ENCODE results near the gene TMEM202. TPM values are rescaled to one million over a fixed set of nuclear protein-coding genes. Genes with fewer than 3 reads are reported as not detected.

TMEM202 gene, protein sequence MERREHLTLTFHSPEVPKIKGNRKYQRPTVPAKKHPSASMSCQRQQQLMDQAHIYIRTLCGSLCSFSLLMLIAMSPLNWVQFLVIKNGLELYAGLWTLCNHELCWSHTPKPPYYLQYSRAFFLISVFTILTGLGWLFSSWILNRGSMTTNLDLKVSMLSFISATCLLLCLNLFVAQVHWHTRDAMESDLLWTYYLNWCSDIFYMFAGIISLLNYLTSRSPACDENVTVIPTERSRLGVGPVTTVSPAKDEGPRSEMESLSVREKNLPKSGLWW
- total RNA-seq, result not detected in 2 replicates

DNA sequence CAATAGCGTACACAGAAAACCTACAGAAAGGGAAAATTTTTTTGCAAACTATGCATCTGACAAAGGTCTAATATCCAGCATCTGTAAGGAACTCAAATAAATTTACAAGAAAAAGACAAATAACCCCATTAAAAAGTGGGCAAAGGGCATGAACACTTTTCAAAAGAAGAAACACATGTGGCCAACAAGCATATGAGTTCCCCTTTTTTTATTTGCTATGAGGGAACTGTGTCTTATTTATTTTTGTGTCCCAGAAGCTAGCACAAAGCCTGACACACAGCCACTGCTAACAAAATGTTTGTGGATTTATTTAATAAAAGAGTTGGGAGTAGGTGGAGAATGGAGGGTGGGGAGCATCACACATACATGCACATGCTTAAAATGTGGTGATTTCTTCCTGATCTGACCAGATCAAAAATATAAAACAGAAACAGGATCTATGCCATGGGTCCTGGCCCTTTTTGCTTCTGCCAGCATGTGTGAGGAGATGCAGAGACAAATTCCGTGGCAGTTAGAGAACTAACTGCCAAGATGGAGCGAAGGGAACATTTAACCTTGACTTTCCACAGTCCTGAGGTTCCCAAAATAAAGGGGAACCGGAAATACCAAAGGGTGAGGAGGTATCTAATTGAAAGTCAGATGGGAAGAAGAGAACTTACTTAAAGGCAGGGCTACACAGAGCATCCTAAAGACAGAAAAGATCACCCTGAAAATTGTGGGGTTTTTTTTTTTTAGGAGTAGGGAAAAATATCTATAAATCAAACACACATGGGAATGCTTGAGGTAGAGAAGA is at the start of gene TMEM202:
TMEM202 (plus strand) TSS at position 510 of the 793 bp plus-strand sequence; CDS start at position 532, 22 bp downstream.
- ChIA-PET CTCF (no interaction called here), POLR2A (no interaction called here)
- H3K36me3 Mint-ChIP-seq (ENCODE audit: low read depth), result no peaks in the 10 kb centered on the region
- no peak for DNase-seq
- H3K27me3 Mint-ChIP-seq, result peaks cover 17% of the 10 kb centered on the region
- no peaks in the 10 kb centered on the region for H3K4me1 Mint-ChIP-seq
- intact Hi-C loops (cut with micrococcal nuclease), result no loop called here
- TF ChIP-seq, protein P1, sequence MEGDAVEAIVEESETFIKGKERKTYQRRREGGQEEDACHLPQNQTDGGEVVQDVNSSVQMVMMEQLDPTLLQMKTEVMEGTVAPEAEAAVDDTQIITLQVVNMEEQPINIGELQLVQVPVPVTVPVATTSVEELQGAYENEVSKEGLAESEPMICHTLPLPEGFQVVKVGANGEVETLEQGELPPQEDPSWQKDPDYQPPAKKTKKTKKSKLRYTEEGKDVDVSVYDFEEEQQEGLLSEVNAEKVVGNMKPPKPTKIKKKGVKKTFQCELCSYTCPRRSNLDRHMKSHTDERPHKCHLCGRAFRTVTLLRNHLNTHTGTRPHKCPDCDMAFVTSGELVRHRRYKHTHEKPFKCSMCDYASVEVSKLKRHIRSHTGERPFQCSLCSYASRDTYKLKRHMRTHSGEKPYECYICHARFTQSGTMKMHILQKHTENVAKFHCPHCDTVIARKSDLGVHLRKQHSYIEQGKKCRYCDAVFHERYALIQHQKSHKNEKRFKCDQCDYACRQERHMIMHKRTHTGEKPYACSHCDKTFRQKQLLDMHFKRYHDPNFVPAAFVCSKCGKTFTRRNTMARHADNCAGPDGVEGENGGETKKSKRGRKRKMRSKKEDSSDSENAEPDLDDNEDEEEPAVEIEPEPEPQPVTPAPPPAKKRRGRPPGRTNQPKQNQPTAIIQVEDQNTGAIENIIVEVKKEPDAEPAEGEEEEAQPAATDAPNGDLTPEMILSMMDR (IDR thresholded peaks at IDR 0.05), result no peak
- ATAC-seq (ENCODE audit: low read depth), result no peak
- no peak within 1 kb of the TSS for H3K27ac Mint-ChIP-seq
- H3K4me3 Mint-ChIP-seq, result no peak within 1 kb of the TSS
- no peaks in the 10 kb centered on the region for H3K9me3 Mint-ChIP-seq

DNA sequence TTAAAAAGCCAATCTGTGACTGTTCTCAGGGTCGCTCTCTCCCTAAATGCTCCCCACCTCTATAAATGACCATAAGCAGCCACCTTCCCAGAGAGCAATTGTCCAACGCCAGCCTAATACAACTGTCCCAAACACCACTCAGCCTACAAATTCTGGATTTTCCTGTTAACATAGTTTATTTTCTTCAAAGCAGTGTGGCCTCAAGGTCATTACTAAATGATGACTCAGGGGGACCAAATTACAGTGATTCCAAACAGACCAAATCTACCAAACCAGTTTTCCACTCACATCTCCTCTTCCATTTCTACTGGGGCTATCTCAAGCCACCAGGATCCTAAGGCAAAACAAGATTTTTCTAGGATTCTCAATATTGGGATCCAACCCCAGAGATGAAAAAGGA is 44.8 kb upstream of the TMEM202 start:
- Mint-ChIP-seq H3K27me3 (no peaks in the 10 kb centered on the region), H3K4me3 (no peak overlapping the region), H3K27ac (no peak overlapping the region), H3K36me3 (ENCODE audit: low read depth) (peaks cover 95% of the 10 kb centered on the region), H3K9me3 (no peaks in the 10 kb centered on the region), H3K4me1 (peaks cover 5% of the 10 kb centered on the region)
- intact Hi-C loops (cut with micrococcal nuclease), result no loop called here
- ATAC-seq (ENCODE audit: low read depth), result no peak
- TF ChIP-seq, protein P1 (IDR thresholded peaks at IDR 0.05), result no peak
- ChIA-PET POLR2A (no interaction called here), CTCF (no interaction called here)
- no peak for DNase-seq

DNA sequence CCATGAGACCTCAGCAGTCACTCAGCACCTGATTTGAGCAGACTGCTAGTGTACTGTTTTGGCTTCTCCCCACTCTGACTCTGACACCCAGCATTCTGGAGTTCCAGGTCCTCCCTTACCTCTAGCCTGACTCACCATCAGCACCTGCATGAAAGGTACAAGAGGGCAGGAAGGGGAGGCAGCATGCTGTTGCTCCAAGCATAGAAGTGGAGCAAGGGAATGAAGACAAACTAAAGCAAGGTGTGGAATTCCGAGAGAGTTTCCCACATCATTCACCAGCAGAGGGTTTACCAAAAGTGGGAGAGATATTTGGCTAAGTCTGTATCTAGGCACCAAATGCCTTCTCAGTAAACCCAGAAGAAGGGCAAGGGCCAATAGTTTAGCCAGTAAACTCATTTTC is 43.6 kb upstream of the TMEM202 start:
- Mint-ChIP-seq H3K27me3 (no peaks in the 10 kb centered on the region), H3K27ac (no peak overlapping the region), H3K4me3 (no peak overlapping the region), H3K4me1 (peaks cover 14% of the 10 kb centered on the region), H3K36me3 (ENCODE audit: low read depth) (peaks cover 90% of the 10 kb centered on the region), H3K9me3 (no peaks in the 10 kb centered on the region)
- DNase-seq (no peak), ATAC-seq (ENCODE audit: low read depth) (no peak)
- POLR2A ChIA-PET, result no interaction called here
- CTCF ChIA-PET, result no interaction called here
- TF ChIP-seq, protein P1 (IDR thresholded peaks at IDR 0.05), result no peak
- intact Hi-C loops (cut with micrococcal nuclease), result no loop called here

DNA sequence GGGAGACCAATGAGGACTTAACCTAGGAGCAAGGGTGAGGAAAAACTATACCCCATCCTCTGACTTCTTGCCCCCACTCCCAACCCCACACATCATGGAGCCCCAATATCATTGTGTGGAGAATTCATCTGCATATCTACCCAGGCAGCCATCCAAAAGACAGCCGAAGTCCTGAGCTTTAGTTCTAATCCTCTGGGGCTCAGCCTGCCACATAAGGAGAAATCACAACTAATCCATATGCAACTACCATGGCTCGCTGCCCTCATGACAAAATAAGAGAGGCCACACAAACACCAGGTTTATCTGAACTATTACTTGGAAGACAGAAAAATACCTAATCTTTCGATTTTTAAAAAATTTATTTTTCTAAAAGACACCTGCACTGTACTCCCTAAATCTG is 40.0 kb upstream of the TMEM202 start:
- no peak overlapping the region for H3K27ac Mint-ChIP-seq
- CTCF ChIA-PET, result no interaction called here
- peaks cover 56% of the 10 kb centered on the region for H3K36me3 Mint-ChIP-seq (ENCODE audit: low read depth)
- ATAC-seq (ENCODE audit: low read depth) (no peak), DNase-seq (no peak)
- no peaks in the 10 kb centered on the region for H3K9me3 Mint-ChIP-seq
- H3K4me3 Mint-ChIP-seq, result no peak overlapping the region
- intact Hi-C loops (cut with micrococcal nuclease), result no loop called here
- H3K4me1 Mint-ChIP-seq, result peaks cover 14% of the 10 kb centered on the region
- TF ChIP-seq, protein P1 (IDR thresholded peaks at IDR 0.05), result no peak
- POLR2A ChIA-PET, result interaction anchor here (2.0 kb wide), 1 partner anchor 18 kb away, joined by 5 read pairs; the partner anchor contains the start of gene HEXA
- no peaks in the 10 kb centered on the region for H3K27me3 Mint-ChIP-seq

DNA sequence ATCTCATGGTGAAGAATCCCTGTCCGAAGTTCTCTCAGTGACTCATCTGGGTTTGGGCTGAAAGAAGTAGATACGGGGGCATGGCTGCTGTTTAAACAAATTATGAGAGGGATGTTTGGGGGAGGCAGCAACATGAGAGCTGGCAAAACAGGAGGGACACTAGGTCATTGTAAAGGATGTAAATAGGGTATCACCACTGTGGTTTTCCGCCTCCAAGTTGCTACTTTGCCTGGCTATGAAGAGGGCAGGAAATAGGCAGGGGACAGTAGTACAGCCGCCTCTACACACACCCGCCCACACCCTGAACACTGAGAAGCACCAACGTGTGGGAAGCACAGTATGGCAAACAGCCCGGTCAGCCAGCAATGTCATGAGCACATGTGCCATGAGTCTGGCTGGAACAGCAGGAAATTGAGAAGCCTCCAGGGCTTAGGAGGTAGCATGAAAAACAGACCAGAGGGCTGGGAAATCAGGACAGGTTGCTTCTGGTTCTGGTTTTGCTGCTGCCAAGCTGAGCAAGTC is 39.4 kb upstream of the TMEM202 start:
- CTCF ChIA-PET, result interaction anchor here (0.6 kb wide), 1 partner anchor 45 kb away, joined by 4 read pairs; no protein-coding TSS in a partner anchor
- intact Hi-C loops (cut with micrococcal nuclease), result no loop called here
- Mint-ChIP-seq H3K4me1 (peaks cover 14% of the 10 kb centered on the region), H3K9me3 (no peaks in the 10 kb centered on the region), H3K27me3 (no peaks in the 10 kb centered on the region), H3K36me3 (ENCODE audit: low read depth) (peaks cover 50% of the 10 kb centered on the region), H3K4me3 (no peak overlapping the region), H3K27ac (peak overlapping the region; percentile 13)
- POLR2A ChIA-PET, result no interaction called here
- DNase-seq (no peak), ATAC-seq (ENCODE audit: low read depth) (no peak)
- TF ChIP-seq, protein P1 (IDR thresholded peaks at IDR 0.05), result no peak
